Right hindlimb (tissue), 1 donor: ENCODE data around the gene KATNAL2.

Source experiments
- DNase-seq: peaks from one replicate; pipeline ENCODE4 v3.0.0-alpha.2; 2018

KATNAL2 gene, protein sequence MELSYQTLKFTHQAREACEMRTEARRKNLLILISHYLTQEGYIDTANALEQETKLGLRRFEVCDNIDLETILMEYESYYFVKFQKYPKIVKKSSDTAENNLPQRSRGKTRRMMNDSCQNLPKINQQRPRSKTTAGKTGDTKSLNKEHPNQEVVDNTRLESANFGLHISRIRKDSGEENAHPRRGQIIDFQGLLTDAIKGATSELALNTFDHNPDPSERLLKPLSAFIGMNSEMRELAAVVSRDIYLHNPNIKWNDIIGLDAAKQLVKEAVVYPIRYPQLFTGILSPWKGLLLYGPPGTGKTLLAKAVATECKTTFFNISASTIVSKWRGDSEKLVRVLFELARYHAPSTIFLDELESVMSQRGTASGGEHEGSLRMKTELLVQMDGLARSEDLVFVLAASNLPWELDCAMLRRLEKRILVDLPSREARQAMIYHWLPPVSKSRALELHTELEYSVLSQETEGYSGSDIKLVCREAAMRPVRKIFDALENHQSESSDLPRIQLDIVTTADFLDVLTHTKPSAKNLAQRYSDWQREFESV

GRCh38 chr18:46917108-46917802 lies at the start of gene KATNAL2, which contains the start of gene PIAS2:
Gene KATNAL2 (plus strand): TSS chr18:46917602. CDS start chr18:46946873, 29,271 bp downstream.
Gene PIAS2 (minus strand): TSS chr18:46917507. CDS start chr18:46917345, 162 bp downstream.
- peak; percentile 86 for DNase-seq

- no peak for DNase-seq
Measured at GRCh38 chr18:46868169-46868921, 49.1 kb upstream of the KATNAL2 start.

DNA sequence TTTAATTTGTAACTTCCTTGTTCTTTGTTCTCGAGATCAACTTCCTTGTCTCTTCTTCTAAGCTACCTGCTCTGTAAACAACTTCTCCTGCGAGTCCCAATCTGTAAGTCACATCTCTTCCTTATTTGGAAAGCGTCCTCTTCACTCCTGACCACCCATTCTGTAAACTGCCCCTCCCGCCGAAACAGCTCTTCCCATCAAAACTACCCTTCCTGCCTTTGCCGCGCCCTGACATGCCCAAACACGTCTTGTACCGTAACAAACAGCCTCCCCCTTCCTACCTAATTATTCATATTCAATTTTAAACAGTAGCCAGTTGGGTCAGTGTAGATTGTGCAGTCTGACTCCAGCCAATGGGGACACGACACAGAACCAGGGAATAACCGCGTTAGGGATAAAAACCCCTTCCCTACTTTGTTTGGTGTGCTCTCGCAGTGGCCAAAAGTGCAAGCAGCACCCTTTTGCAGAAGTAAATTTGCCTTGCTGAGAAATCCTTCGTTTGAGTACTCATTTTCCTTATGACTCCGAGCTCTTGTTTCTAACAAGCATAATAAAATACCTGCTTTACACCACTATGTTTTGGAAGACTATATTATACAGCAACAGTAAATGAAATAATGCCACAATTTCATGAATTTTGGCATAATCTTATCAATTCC lies 39.9 kb upstream of the KATNAL2 start:
- DNase-seq, result no peak

GRCh38 chr18:46883180-46883579 lies 34.2 kb upstream of the KATNAL2 start:
- DNase-seq, result no peak

DNA sequence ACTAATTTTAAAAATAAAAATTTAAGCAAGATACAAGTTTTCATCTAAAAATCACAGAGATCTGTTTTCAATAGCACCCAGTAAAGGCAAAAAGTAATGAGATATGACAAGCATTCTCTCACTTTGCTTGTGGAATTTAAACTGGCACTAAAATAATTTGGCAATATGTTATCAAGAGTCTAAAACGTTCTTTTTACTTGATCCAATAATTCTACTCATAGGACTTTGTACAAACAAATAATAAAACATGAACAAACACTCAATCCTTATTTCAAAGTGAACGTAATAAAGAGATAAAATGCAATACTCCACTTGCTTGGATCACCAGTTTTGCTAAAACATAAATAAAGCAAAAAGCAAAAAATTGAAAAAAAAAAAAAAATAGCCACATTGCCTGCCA lies 30.5 kb upstream of the KATNAL2 start:
- no peak for DNase-seq

- no peak for DNase-seq
Measured at GRCh38 chr18:46888965-46889364, 28.4 kb upstream of the KATNAL2 start.

DNA sequence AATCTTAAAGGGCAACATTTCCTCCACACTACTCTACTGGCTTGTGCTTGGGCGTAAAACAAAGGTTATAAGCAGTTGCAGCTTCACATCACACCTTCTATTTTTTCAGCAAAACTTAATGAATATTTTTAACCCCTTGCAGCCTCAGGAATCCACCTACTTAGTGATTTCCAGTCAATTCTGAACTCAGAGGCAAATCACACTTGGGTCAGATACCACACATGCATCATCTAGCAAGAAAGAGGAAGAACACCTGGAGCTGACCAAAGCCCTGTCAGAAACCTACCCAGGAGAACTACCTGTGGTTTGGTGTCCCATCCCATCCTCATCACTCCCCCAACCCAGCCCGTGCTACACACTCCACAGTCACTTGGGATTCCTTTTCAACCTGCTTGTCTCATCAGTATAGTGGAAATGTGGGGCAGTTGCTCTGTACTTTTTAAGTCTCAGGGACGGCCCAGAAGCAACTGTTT lies 25.6 kb upstream of the KATNAL2 start:
- DNase-seq, result no peak

DNA sequence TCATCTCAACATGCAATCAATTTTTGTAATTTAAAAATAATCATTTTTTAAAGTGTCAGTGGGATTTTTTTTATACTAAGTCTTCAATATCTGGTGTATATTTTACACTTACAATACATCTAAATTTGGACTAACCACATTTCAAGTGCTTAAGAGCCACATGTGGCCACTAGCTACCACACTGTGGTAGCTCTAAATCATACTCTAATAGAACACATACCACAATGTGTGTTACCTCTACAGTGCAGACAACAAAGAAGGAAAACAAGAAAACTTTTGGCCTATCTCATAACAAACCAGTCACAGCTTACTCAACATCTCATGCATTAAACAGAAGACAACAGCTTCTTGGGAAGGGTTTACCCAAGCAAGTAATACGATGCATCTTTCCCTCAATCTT lies 24.6 kb upstream of the KATNAL2 start:
- no peak for DNase-seq

DNA sequence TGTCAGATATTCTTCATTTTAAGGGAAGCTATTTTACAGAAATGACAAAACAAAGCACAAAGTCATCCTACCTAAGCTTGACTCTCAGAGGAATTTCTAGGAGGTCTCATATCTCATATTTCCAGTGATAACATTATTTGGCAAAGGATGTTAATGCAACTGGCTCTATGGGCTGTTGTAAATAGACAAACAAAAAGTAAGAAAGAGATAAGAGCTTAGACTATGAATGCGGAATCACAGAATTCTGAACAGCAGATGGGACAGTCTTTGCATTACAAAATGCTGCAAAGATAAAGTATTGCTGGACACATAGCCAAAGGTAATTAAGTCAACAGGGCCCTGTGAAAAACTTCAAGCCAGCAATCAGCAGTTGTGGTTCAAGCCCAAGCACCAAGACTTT lies 24.0 kb upstream of the KATNAL2 start:
- DNase-seq, result no peak

DNA sequence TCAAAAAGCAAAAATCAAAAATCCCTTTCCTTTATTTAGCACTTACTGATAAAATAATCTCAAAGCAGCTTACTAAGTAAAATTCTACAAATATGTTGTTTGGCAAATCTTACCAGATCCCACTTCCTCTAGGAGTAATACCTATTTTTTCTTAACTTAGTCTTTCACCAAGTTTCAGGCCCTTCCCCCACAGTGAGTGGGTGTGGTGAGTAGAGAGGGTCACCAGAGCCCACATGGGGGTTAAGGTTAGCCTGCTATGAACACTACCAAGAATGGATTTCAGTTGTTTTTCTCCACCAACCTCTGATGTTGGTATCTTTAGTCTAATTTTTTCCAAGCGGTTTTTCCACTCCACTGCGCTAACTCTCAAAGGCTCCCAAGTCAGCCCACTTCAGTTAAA lies 23.3 kb upstream of the KATNAL2 start:
- DNase-seq, result no peak

GRCh38 chr18:46899274-46899948 lies 18.0 kb upstream of the KATNAL2 start:
- no peak for DNase-seq

DNA sequence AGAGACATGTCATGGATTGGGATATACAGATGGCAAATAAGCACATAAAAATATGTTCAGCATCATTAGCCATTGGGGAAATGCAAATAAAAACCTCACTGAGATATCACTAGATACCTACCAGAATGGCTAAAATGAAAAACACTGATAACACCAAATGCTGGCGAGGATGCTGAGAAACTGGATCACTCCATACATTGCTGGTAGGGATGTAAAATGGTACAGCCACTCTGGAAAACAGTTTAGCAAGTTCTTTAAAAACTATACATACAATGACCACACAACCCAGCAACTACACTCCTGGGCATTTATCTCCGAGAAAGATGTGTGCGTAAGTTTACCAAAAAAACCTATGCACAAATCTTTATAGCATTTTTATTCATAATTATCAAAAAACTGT lies 14.0 kb upstream of the KATNAL2 start:
- DNase-seq, result no peak

GRCh38 chr18:46909497-46909896 lies 7.9 kb upstream of the KATNAL2 start:
- no peak for DNase-seq

DNA sequence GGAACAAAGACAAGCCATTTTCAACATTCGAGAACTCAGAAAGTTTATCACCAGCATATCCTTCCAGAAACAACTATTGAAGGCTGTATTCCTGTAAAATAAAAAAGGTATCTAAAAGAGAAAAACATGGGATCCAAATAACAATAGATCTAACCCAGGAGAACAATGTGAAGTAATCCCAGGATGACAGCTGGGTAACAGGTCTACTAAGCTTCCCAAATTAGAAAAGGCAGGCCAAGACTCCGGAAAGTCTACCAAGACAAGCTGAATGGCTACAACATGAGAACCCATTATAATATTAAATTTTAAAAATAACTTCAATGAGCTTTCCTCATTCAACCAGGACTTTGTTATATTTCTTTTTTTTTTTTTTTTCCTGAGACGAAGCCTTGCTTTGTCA lies 6.5 kb upstream of the KATNAL2 start:
- DNase-seq, result no peak

- no peak for DNase-seq
Measured at GRCh38 chr18:46915800-46916550, 1.4 kb upstream of the KATNAL2 start.

DNA sequence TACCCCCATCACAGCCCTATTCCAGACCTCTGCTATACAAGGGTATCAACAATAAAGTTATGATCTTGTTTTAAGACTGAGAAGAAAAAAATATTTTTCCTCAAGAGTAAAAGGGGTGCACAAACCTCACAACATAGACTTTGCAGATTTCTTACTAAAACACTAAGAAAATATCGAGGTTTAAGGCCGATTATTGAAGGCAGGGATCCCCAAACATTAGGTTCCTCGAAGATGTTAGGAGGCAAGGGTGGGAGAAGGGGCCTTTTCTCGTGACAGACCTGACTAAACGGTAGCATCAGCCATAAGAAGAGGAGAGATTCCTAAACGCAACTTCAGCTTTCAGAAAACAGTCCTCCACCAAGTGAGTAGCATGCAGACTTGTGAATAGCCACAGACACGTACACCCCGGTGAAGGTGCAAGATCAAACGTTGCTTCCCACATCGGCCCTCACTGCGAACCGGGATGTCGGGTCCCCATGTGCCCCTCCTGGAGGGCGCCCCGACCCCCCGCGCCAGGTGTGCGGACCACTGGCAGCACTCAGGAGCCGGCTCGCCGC lies 773 bp upstream of the KATNAL2 start:
- no peak for DNase-seq

DNA sequence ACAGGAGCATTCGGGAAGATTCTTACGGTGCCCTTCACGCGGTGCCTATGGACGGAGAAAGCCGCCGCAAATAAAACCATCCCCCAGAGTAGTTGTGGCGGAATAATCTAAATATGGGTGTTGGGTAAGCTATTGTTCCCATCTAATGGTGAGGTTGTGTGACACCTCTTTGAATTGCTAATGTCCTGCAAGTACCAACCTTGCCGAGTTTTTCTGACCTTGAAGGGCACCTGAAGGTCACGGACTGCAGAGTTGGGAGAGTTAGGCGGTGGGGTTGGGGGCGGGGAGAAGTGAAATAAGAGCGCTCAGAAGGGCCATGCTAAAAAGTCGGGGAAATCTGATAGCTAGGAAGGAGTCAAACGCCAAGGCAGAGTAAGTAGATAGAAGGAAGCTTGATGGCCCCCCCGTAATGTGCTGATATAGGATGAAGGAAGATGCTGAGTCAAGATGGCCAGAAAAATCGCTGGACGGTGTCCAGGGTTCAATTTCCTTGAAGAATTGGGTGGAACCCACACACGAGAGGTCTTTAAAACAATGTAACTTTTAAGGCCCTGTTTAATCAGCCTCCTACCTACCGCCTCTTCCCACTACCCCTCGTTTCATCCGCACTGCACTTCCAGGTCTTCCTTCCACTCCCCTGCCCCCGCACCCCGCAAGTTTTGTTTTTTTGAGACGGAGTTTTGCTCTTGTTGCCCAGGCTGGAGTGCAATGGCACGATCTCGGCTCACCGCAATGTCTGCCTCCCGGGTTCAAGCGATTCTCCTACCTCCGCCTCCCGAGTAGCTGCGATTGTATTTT lies 600 bp downstream of the KATNAL2 start:
- peak; percentile 62 for DNase-seq

DNA sequence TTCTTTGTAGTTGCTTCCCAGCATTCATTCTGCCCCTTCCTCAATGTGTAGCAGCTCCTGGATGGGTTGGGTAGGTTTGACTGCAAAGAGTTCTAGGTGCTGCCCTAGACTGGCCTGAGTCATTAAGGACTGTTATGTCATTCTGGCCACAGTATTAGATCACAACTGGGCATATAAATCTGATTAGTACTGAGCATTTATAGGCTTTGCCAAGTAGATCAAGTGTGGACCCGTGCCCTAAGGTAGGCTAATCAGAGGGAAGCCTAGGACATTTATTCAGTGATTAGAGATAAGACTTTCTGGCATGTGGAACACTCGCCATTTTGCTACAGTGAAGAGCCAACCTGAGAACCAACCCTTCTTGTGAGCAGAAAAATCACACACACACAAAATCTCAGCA lies 2.7 kb downstream of the KATNAL2 start:
- no peak for DNase-seq

DNA sequence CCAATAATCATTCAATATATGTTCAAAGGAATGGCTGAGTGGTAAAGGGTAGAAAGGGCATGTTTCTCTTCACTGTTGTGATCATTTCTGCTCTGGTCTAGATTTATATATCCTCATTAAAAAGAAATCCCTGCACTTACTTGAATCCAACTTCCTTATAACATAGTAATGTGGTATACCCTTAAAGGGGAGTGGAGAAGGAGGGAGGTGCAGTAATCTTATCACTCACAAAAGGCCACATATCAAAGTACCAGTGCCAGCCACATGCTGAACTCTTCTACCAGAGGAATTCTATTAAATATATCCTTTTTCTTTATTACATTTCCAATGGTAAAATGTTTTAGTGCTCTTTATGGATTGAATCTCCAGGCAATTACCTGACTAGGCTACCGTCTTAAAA lies 3.3 kb downstream of the KATNAL2 start:
- no peak for DNase-seq
